PC-3 (cell line): Measurements from ENCODE around the gene INF2. TPM values are rescaled to one million over a fixed set of nuclear protein-coding genes. Genes with fewer than 3 reads are reported as not detected.

Source experiments
- ATAC-seq: fragments of 200-7000 bp; cut with Tn5 transposase; 2 replicates; pipeline ENCODE4 v1.9.1; 2020; ENCODE audit warnings: mild to moderate bottlenecking, moderate library complexity
- BruUV-seq: library from RNA; stranded (reverse); fragments of 400-500 nt; replicated peaks from 2 replicates; lab custom pipeline; 2021; lab: Mats Ljungman, UMichigan
- CTCF ChIA-PET: fragments of 300-600 bp; sonication (Branson Sonifier 250); formaldehyde crosslinking; loops from one replicate; lab custom pipeline; 2022; ENCODE audit warnings: antibody characterized with exemption; lab: Charles Lee
- POLR2A ChIA-PET: fragments of 300-600 bp; sonication (Branson Sonifier 250); formaldehyde crosslinking; loops from one replicate; lab custom pipeline; 2022; ENCODE audit warnings: antibody characterized with exemption; ENCODE audit not compliant: unreplicated experiment; lab: Charles Lee
- DNase-seq: peaks from one replicate; pipeline ENCODE4 v3.0.0-alpha.2; 2015
- H2AFZ ChIP-seq: fragments of 300-600 bp; sonication (generic); 2 replicates; pipeline ENCODE4 v1.6.0; 2016; ENCODE audit warnings: antibody characterized with exemption, low read length
- H3F3A ChIP-seq: fragments of 300-600 bp; sonication (generic); one replicate; pipeline ENCODE4 v1.6.0; 2017; ENCODE audit warnings: antibody characterized with exemption, low read length, control low read depth, mild to moderate bottlenecking; ENCODE audit not compliant: unreplicated experiment
- H3K27ac ChIP-seq: fragments of 300-600 bp; sonication (generic); 2 replicates; pipeline ENCODE4 v1.5.1; 2016; ENCODE audit warnings: mild to moderate bottlenecking, low read length
- H3K27me3 ChIP-seq: fragments of 300-600 bp; sonication (generic); 2 replicates; pipeline ENCODE4 v1.6.1; 2016; ENCODE audit warnings: low read length, mixed read lengths
- H3K36me3 ChIP-seq: fragments of 300-600 bp; sonication (generic); 2 replicates; pipeline ENCODE4 v1.6.1; 2016; ENCODE audit warnings: low read depth, mixed run types, low read length, mixed read lengths
- H3K4me1 ChIP-seq: fragments of 300-600 bp; sonication (generic); 2 replicates; pipeline ENCODE4 v1.5.1; 2016; ENCODE audit warnings: low read length; ENCODE audit not compliant: insufficient read depth
- H3K4me2 ChIP-seq: fragments of 300-600 bp; sonication (generic); 2 replicates; pipeline ENCODE4 v1.6.0; 2016; ENCODE audit warnings: low read length
- H3K4me3 ChIP-seq: fragments of 300-600 bp; sonication (generic); 2 replicates; pipeline ENCODE4 v1.5.1; 2016; ENCODE audit warnings: mild to moderate bottlenecking, low read length, mixed read lengths
- H3K79me2 ChIP-seq: fragments of 300-600 bp; sonication (generic); 2 replicates; pipeline ENCODE4 v1.6.1; 2017; ENCODE audit warnings: low read length, mixed read lengths
- H3K9ac ChIP-seq: fragments of 300-600 bp; sonication (generic); 2 replicates; pipeline ENCODE4 v1.6.0; 2016; ENCODE audit warnings: mild to moderate bottlenecking, low read length
- H3K9me2 ChIP-seq: fragments of 300-600 bp; sonication (generic); replicated peaks from 2 replicates; pipeline ENCODE4 v1.6.1; 2016; ENCODE audit warnings: mixed run types, low read length, mixed read lengths
- H3K9me3 ChIP-seq: fragments of 300-600 bp; sonication (generic); 2 replicates; pipeline ENCODE4 v1.6.1; 2016; ENCODE audit warnings: low read length, mixed read lengths
- H4K20me1 ChIP-seq: fragments of 300-600 bp; sonication (generic); 2 replicates; pipeline ENCODE4 v1.6.1; 2016; ENCODE audit warnings: low read length, mixed read lengths
- EZH2 ChIP-seq: fragments of 300-600 bp; sonication (generic); IDR thresholded peaks from one replicate; pipeline ENCODE4 v1.6.1; 2017; ENCODE audit warnings: antibody characterized with exemption, mild to moderate bottlenecking, low read length; ENCODE audit not compliant: unreplicated experiment
- EZH2phosphoT487 ChIP-seq: fragments of 300-600 bp; sonication (generic); IDR thresholded peaks from 2 replicates; pipeline ENCODE4 v1.6.1; 2018; ENCODE audit warnings: mild to moderate bottlenecking, antibody characterized with exemption, low read length, borderline replicate concordance
- intact Hi-C: fragments of 100-400 bp; cut with micrococcal nuclease; formaldehyde crosslinking; loops from 2 replicates; pipeline ENCODE4 v1.9.0; 2023
- total RNA-seq: library from RNA; depleted of rRNA; stranded (reverse); fragments of >200 nt; gene quantifications from 2 replicates; pipeline ENCODE4 v1.2.3, GENCODE V29; 2014
- TF ChIP-seq, protein P1 (sequence below): fragments of 300-600 bp; sonication (generic); conservative IDR thresholded peaks from 2 replicates; pipeline ENCODE4 v1.5.1; 2017; ENCODE audit warnings: antibody characterized with exemption, low read depth, mild to moderate bottlenecking, low read length

INF2 gene
- total RNA-seq, 1 experiment from 2014 or later: 132 TPM

DNA sequence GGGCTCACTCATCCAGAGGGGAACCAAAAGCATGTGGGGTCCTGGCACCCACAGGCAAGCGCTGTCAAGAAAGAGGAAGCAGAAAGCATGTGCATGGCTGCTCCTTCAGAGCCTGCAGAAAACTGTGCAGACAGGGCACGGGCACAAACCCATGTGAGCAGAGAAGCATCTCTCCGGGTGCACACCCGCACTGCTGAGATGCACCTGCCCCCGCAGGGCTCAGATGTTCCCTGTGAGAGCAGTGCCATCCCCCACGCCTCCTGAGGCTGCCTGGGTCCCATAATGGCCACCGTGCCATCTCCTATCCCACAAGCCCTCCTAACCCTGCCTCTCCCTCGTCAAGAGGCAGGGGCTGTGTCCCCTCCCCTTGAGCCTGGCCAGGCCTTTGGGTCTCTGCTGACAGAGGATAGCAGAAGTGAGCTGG lies 32.3 kb upstream of the INF2 start:
- no peaks in the 10 kb centered on the region for H3K27me3 ChIP-seq
- H2AFZ ChIP-seq: no peak overlapping the region
- H4K20me1 ChIP-seq: no peaks in the 10 kb centered on the region
- no peaks in the 10 kb centered on the region for H3K79me2 ChIP-seq
- no peak overlapping the region for H3K4me2 ChIP-seq
- no peaks in the 10 kb centered on the region for H3K9me3 ChIP-seq
- DNase-seq (no peak), ATAC-seq (no peak)
- POLR2A ChIA-PET: interaction anchor here (0.6 kb wide), 1 partner anchor 512 kb away, joined by 3 read pairs; no protein-coding TSS in a partner anchor
- no peak overlapping the region for H3K4me3 ChIP-seq
- no peak overlapping the region for H3K9ac ChIP-seq
- H3K4me1 ChIP-seq: no peaks in the 10 kb centered on the region
- no peaks in the 10 kb centered on the region for H3K9me2 ChIP-seq
- no peaks in the 10 kb centered on the region for H3K36me3 ChIP-seq
- intact Hi-C loops: no loop called here
- no peaks in the 10 kb centered on the region for H3F3A ChIP-seq
- no peak overlapping the region for H3K27ac ChIP-seq
- no TSS peak for BruUV-seq
- TF ChIP-seq, protein P1, sequence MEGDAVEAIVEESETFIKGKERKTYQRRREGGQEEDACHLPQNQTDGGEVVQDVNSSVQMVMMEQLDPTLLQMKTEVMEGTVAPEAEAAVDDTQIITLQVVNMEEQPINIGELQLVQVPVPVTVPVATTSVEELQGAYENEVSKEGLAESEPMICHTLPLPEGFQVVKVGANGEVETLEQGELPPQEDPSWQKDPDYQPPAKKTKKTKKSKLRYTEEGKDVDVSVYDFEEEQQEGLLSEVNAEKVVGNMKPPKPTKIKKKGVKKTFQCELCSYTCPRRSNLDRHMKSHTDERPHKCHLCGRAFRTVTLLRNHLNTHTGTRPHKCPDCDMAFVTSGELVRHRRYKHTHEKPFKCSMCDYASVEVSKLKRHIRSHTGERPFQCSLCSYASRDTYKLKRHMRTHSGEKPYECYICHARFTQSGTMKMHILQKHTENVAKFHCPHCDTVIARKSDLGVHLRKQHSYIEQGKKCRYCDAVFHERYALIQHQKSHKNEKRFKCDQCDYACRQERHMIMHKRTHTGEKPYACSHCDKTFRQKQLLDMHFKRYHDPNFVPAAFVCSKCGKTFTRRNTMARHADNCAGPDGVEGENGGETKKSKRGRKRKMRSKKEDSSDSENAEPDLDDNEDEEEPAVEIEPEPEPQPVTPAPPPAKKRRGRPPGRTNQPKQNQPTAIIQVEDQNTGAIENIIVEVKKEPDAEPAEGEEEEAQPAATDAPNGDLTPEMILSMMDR: no peak
- no peak for TF ChIP-seq EZH2phosphoT487
- CTCF ChIA-PET: no interaction called here

DNA sequence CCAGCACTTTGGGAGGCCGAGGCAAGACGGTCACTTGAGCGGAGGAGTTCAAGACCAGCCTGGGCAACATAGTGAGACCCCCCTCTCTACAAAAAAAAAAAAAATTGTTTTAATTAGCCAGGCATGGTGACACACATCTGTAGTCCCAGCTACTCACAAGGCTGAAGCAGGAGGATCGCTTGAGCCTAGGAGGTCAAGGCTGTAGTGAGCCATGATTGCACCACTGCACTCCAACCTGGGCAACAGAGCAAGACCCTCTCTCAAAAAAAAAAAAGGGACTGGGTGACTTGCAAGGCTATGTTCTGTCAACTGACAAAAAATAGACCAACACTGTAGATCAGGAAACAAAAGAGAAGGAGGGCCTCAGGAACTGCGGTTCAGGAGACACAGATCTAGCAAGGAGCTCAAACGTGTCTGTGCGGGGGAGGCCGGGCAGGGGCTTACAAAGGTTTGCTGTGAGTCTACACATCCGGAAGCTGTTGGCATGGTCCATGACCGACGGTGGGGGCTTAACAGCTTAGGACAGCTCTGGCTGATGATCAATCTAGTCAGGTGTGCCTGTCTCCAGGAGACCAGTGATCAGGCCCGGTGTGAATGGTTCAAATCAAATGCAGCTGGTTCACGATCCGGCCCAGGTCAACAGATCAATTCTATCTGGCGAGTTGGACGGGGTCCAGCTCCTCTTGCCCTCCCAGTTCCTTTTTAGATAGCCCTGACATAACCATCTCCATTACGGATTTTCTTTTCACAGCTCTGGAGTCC lies 31.7 kb upstream of the INF2 start:
- DNase-seq: no peak
- Histone ChIP-seq H3K9me2 (no peaks in the 10 kb centered on the region), H3F3A (no peaks in the 10 kb centered on the region), H3K9me3 (no peaks in the 10 kb centered on the region), H3K4me2 (no peak overlapping the region), H3K9ac (no peak overlapping the region), H3K4me3 (no peak overlapping the region), H2AFZ (no peak overlapping the region), H3K4me1 (no peaks in the 10 kb centered on the region), H4K20me1 (no peaks in the 10 kb centered on the region), H3K27ac (no peak overlapping the region), H3K27me3 (no peaks in the 10 kb centered on the region), H3K79me2 (no peaks in the 10 kb centered on the region), H3K36me3 (no peaks in the 10 kb centered on the region)
- BruUV-seq: no TSS peak
- CTCF ChIA-PET: no interaction called here
- intact Hi-C loops: no loop called here
- POLR2A ChIA-PET: interaction anchor here (0.6 kb wide), 1 partner anchor 512 kb away, joined by 3 read pairs; no protein-coding TSS in a partner anchor
- TF ChIP-seq EZH2 (no peak), EZH2phosphoT487 (no peak)
- TF ChIP-seq, protein P1: no peak
- ATAC-seq: no peak

DNA sequence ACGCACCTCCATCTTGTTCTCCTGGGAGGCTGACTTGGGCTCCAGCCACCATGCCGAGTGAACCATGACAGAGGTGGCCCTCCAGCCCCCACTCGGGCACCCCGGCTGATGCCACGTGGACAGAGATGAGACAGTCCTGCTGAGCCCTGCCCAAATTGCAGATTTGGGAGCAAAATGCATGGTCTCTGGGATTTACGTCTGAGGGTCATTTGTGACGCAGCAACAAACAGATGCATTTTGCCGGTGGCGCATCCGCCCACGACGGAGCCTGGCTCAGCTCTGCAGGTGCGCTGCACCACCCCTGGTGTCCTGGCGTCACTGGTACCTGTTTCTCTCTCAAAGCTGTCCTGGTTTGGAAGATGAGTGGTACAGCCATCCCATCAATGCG lies 31.1 kb upstream of the INF2 start:
- H2AFZ ChIP-seq: no peak overlapping the region
- no peaks in the 10 kb centered on the region for H3K9me3 ChIP-seq
- no peaks in the 10 kb centered on the region for H4K20me1 ChIP-seq
- no peaks in the 10 kb centered on the region for H3K4me1 ChIP-seq
- H3F3A ChIP-seq: no peaks in the 10 kb centered on the region
- no peak overlapping the region for H3K4me3 ChIP-seq
- POLR2A ChIA-PET: no interaction called here
- TF ChIP-seq EZH2phosphoT487: no peak
- TF ChIP-seq, protein P1: no peak
- no peak for TF ChIP-seq EZH2
- H3K27ac ChIP-seq: no peak overlapping the region
- H3K9ac ChIP-seq: no peak overlapping the region
- H3K4me2 ChIP-seq: no peak overlapping the region
- no peaks in the 10 kb centered on the region for H3K9me2 ChIP-seq
- H3K79me2 ChIP-seq: no peaks in the 10 kb centered on the region
- intact Hi-C loops: no loop called here
- DNase-seq: no peak
- H3K36me3 ChIP-seq: no peaks in the 10 kb centered on the region
- no peak for ATAC-seq
- CTCF ChIA-PET: no interaction called here
- no TSS peak for BruUV-seq
- H3K27me3 ChIP-seq: no peaks in the 10 kb centered on the region
